Stimulated activated CD4-positive, alpha-beta T cell treated with anti-CD3 and anti-CD28 coated beads, Interleukin-2, amount 100 ng/mL, for 48 hours (primary cell): ENCODE results near the gene RNF25.

Source experiments
- DNase-seq, 2 donors: peaks; one replicate each; pipeline ENCODE4 v3.0.0-alpha.2; 2020

Gene RNF25

DNA sequence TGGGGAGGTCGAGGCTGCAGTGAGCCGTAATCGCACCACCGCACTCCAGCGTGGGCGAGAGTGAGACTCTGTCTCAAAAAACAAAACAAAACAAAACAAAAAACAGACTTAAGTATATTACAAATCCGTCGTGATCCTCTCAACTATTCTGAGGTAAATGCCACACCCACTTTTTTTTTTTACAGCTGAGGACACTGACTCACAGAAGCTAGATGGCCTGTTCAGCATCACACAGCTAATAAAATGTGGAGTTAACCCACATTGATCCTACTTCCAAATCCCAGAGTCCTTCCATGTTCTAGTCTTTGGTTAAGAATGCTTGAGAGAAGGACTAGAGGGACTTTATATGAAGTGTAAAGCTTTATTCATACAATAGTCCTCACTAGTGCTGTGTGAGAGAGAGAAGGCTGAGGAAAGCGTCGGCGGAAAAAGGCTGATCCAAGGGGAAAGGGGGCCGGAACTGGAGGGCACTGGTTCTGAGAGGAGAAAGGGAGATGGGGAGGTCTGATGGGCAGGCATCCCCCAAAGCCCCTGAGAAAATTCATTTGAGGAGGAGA is 627 bp downstream of the RNF25 start:
- DNase-seq, result no peak

DNA sequence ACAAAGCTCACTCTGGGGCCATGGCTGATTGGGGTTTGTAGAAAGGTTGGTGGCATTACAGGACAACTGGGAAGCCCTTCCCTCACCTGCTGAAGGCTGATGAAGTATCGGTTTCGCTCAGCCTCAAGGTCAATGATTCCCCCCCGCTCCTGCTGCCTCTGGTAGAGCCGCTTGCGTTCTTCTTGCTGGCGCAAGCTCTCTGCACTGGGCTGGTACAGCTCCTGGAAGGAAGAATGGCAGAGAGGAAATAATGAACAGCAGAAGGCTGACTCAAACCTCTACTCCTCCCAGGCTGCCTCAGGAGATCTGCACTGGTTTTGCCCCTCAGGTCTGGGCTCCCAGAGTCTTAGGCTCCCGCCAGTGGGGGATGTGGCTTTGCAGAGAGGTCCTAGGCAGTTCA is 7.1 kb downstream of the RNF25 start:
- DNase-seq, result no peak

GRCh38 chr2:218663901-218664300 is 7.9 kb downstream of the RNF25 start:
- DNase-seq, result no peak

- no peak for DNase-seq
Measured at GRCh38 chr2:218662827-218663226, 9.0 kb downstream of the RNF25 start.

DNA sequence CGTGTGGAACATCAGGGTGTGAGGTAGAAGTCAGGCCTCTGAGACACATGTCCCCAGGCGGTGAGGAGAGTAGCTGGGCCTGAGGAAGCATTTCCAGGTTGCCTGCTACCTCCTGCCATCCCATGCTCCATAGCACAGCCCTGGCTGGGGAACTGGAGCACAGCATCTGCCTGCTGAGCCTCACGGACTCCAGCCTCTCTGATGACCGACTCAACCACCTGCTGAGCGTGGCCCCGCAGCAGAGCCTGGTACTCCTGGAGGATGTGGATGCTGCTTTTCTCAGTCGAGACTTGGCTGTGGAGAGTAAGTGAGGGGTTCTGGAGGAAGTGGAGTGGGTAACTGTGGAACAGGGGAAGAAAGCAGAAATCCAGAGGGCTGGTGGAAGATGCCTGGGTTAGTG is 9.4 kb downstream of the RNF25 start:
- DNase-seq, result no peak

- no peak for DNase-seq
Measured at GRCh38 chr2:218659988-218660358, 11.8 kb downstream of the RNF25 start.

GRCh38 chr2:218659258-218659987 is 12.4 kb downstream of the RNF25 start, which contains the start of the genes BCS1L and ZNF142:
TSS of gene BCS1L (plus strand) at chr2:218659683. CDS start at chr2:218660988, 1,305 bp downstream.
TSS of gene ZNF142 (minus strand) at chr2:218659623. CDS start at chr2:218656429, 3,194 bp downstream.
- DNase-seq, result peak; percentile 92 to 94

DNA sequence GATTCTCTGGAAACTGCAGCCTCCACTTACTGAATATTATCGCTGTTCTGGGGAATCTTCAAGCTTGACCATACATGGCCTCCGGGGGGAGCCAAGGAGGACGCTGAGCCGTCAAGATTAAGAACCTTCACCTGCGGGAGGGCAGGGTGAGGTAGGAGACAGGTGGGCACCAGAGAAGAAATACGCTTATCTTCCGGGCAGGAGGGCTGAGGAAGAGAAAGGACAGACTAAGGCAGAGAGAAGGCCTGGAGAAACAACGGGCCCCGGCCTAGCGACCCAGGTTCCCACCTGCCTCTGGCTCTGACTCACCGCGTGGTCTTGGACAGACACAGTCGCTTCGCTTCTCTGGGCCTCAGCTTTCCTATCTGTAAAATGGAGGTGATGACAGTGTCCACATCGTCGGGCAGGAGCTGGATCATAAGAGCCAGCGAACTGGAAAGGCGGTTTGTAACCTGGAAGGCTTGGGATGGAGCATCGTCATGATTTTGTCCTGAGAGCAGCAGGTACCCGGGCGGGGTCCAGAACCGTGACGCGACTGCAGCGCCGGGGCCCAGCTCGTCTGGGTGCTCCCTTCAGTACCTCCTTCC is 13.0 kb downstream of the RNF25 start:
- DNase-seq, result peak; percentile 18 to 38

GRCh38 chr2:218655751-218656150 is 16.1 kb downstream of the RNF25 start:
- DNase-seq, result no peak

GRCh38 chr2:218648787-218649100 is 23.1 kb downstream of the RNF25 start:
- DNase-seq, result no peak

GRCh38 chr2:218648088-218648786 is 23.6 kb downstream of the RNF25 start:
- DNase-seq, result peak; percentile 37

- no peak for DNase-seq
Measured at GRCh38 chr2:218645126-218645525, 26.7 kb downstream of the RNF25 start.

GRCh38 chr2:218644721-218645120 is 27.1 kb downstream of the RNF25 start:
- DNase-seq, result no peak

DNA sequence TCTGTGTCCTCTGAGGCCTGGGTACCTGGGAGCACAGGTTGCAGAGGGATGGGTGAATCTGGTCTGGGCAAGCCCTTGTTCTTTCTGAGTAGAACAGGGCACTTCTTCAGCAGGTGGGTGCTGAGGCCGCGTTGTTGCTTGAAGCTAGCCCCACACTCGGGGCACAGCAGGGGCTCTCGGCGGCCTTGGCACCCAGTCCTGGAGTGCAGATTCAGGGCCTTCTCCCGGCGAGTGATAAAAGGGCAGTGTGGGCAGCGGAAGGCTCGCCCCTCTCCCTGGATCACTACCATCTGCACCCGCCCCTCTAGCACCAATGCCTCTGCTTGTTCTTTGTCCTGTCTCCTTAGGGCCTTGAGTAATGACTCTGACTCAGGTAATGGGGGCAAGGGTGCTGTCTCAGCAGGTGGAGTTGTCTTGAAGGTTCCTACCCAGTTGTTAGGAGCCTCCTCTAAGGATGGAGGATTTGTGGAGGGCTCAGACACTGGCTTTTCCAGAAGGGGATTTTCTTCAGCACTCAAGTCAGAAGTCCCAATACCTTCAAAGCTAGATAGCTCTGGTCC is 28.0 kb downstream of the RNF25 start:
- DNase-seq, result no peak

DNA sequence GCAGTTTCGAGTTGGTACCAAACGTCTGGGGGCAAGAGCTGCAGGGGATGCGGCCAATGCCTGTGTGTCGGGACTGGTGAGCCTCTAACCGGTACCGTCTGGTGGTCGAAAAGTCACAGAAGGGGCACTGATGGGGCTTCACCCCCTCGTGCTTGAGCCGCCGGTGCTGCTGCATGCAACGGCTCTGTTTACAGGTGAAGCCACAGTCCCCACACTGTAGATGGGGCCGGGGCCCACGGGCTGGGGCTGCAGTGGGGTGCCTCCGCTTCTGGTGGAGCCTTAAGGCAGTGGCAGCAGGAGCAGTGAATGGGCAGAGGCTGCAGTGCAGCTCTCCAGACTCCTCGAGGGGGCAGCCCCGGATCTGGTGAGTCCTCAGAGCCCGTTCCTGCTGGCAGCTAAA is 29.0 kb downstream of the RNF25 start:
- no peak for DNase-seq

GRCh38 chr2:218642121-218642656 is 29.6 kb downstream of the RNF25 start:
- DNase-seq, result no peak

GRCh38 chr2:218638372-218638771 is 33.4 kb downstream of the RNF25 start:
- DNase-seq, result no peak

GRCh38 chr2:218635719-218636118 is 36.1 kb downstream of the RNF25 start:
- DNase-seq, result no peak

- no peak for DNase-seq
Measured at GRCh38 chr2:218631837-218632236, 40.0 kb downstream of the RNF25 start.

DNA sequence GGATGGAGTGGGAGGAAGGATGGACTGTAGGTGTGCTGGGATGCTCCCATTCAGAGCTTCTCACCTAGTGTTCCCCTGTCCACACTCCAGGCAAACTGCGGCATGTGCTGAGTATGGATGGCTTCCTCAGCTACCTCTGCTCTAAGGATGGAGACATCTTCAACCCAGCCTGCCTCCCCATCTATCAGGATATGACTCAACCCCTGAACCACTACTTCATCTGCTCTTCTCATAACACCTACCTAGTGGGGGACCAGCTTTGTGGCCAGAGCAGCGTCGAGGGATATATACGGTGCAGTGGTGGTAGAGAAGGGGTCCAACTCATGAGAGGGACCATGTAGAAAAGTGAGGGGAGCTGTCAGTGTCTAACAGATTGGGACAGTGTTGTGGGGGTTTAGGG is 43.9 kb downstream of the RNF25 start:
- no peak for DNase-seq

- no peak for DNase-seq
Measured at GRCh38 chr2:218626369-218626768, 45.4 kb downstream of the RNF25 start.

GRCh38 chr2:218623366-218623705 is 48.5 kb downstream of the RNF25 start:
- DNase-seq, result no peak

GRCh38 chr2:218622606-218623365 is 49.0 kb downstream of the RNF25 start:
- no peak for DNase-seq
